ENCODE data around the gene PATJ.
"Not testable (repeated sequence)": the region's sequence is repeated elsewhere in the genome, so short reads cannot be mapped to it uniquely, and the experiment has no call there.

The PATJ gene

GRCh38 chr1:61818992-61819391 lies 76.7 kb downstream of the PATJ start:
- no peak for DNase-seq (ENCODE audit: low spot score)

- no peak for DNase-seq (ENCODE audit: low spot score)
Observed at GRCh38 chr1:61819421-61819820, 77.1 kb downstream of the PATJ start.

GRCh38 chr1:61825393-61825792 lies 83.1 kb downstream of the PATJ start:
- DNase-seq (ENCODE audit: low spot score) = no peak

GRCh38 chr1:61828805-61829204 lies 86.5 kb downstream of the PATJ start:
- no peak for DNase-seq (ENCODE audit: low spot score)

- no peak for DNase-seq (ENCODE audit: low spot score)
Observed at GRCh38 chr1:61836649-61837048, 94.4 kb downstream of the PATJ start.

- DNase-seq (ENCODE audit: low spot score) = not testable (repeated sequence)
Observed at GRCh38 chr1:61837607-61838006, 95.3 kb downstream of the PATJ start.

GRCh38 chr1:61839679-61840078 lies 97.4 kb downstream of the PATJ start:
- DNase-seq (ENCODE audit: low spot score) = no peak

GRCh38 chr1:61842036-61842435 lies 99.8 kb downstream of the PATJ start:
- DNase-seq (ENCODE audit: low spot score) = no peak

- no peak for DNase-seq (ENCODE audit: low spot score)
Observed at GRCh38 chr1:61842863-61843514, 100.7 kb downstream of the PATJ start.

GRCh38 chr1:61844006-61844405 lies 101.7 kb downstream of the PATJ start:
- DNase-seq (ENCODE audit: low spot score) = no peak

GRCh38 chr1:61844664-61845063 lies 102.4 kb downstream of the PATJ start:
- not testable (repeated sequence) for DNase-seq (ENCODE audit: low spot score)

- no peak for DNase-seq (ENCODE audit: low spot score)
Observed at GRCh38 chr1:61851235-61851634, 109.0 kb downstream of the PATJ start.

- DNase-seq (ENCODE audit: low spot score) = peak; percentile 61
Observed at GRCh38 chr1:61851849-61852669, 109.8 kb downstream of the PATJ start.

- no peak for DNase-seq (ENCODE audit: low spot score)
Observed at GRCh38 chr1:61852670-61853015, 110.4 kb downstream of the PATJ start.

- no peak for DNase-seq (ENCODE audit: low spot score)
Observed at GRCh38 chr1:61853583-61853982, 111.3 kb downstream of the PATJ start.

- no peak for DNase-seq (ENCODE audit: low spot score)
Observed at GRCh38 chr1:61864489-61864888, 122.2 kb downstream of the PATJ start.

GRCh38 chr1:61865646-61866220 lies 123.5 kb downstream of the PATJ start:
- DNase-seq (ENCODE audit: low spot score) = no peak

- DNase-seq (ENCODE audit: low spot score) = no peak
Observed at GRCh38 chr1:61869691-61870109, 127.4 kb downstream of the PATJ start.

GRCh38 chr1:61872206-61872605 lies 129.9 kb downstream of the PATJ start:
- no peak for DNase-seq (ENCODE audit: low spot score)

- DNase-seq (ENCODE audit: low spot score) = no peak
Observed at GRCh38 chr1:61873581-61873980, 131.3 kb downstream of the PATJ start.

- no peak for DNase-seq (ENCODE audit: low spot score)
Observed at GRCh38 chr1:61873994-61874393, 131.7 kb downstream of the PATJ start.

GRCh38 chr1:61875198-61875597 lies 132.9 kb downstream of the PATJ start:
- no peak for DNase-seq (ENCODE audit: low spot score)

GRCh38 chr1:61879887-61880474 lies 137.7 kb downstream of the PATJ start:
- not testable (repeated sequence) for DNase-seq (ENCODE audit: low spot score)
